GM18873 (cell line): ENCODE data around the gene CSNK1D.

Experiments used
- ATAC-seq: cut with Tn5 transposase; IDR thresholded peaks from one replicate; pipeline ENCODE4 v1.9.1; 2021; ENCODE audit warnings: mild to moderate bottlenecking, moderate library complexity, moderate number of reproducible peaks; ENCODE audit not compliant: unreplicated experiment, low FRiP score

Gene CSNK1D

DNA sequence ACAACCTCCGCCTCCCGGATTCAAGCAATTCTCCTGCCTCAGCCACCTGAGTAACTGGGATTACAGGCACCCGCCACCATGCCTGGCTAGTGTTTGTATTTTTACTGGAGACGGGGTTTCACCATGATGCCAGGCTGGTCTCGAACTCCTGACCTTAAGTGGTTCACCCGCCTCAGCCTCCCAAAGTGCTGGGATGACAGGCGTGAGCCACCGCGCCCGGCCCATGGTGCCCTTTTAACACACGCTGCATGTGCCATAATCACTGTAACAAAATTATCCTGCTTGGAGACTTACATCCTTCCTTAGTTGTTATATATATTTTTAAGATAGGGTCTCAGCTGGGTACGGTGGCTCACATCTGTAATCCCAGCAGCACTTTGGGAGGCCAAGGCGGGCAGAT, 38.5 kb upstream of the CSNK1D start:
- ATAC-seq, result no peak

DNA sequence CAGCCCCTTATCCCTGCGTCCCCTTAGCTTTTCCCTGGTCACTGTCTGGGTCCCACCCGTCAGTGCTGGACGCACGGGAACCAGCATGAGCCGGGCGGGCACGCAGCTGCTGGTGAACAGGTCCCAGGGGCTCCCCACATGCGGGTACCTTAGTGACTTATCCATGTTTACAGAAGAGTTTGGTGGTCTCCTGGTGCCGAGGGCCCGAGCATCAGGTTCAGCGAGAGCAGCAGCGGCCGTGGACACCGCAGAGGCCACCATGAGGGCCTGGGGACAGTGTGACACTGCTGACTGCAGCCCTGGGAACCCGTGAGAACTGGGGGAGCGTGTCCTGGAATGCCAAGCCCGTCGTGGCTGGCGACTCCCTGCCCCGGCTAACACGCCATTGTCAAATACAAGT, 37.4 kb upstream of the CSNK1D start:
- no peak for ATAC-seq

DNA sequence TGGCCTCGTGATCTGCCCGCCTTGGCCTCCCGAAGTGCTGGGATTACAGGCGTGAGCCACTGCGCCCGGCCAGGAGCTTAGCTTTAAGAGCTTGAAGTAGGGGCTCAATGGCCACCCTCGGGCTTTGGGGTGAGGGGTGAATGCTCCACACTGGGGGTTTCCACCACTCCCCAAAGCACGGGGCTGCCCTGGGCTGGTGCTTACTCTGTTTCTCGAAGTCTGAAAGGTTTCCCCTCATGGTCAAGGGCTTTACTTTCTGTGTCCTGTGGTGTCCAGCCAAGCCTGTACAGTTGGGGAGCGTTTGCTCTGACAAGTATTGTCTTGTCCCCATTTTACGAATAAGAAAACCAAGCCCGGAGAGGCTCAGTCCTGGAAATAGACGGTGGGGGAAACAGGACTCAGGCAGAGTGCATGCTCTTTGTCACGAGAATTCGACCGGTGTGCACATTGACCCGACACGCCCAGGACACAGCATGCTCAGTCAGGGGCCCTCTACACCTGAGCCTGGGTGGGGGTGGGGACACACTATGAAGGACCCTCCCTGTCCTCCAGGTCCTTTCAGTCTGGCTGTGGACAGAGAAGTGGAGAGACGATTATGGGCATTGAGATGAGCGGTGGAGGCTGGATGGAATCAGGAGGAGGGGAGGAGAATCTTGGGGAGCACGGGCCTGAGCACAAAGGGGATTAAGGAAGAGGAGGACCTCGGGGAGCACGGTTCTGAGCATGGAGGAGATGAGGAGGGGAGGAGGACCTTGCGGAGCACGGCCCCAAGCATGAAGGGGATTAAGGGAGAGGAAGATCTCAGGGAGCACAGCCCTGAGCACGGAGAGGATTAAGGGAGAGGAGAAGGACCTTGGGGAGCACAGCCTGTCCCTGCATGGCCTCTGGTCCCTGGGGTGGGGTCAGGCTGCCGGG, 36.4 kb upstream of the CSNK1D start:
- ATAC-seq, result no peak

DNA sequence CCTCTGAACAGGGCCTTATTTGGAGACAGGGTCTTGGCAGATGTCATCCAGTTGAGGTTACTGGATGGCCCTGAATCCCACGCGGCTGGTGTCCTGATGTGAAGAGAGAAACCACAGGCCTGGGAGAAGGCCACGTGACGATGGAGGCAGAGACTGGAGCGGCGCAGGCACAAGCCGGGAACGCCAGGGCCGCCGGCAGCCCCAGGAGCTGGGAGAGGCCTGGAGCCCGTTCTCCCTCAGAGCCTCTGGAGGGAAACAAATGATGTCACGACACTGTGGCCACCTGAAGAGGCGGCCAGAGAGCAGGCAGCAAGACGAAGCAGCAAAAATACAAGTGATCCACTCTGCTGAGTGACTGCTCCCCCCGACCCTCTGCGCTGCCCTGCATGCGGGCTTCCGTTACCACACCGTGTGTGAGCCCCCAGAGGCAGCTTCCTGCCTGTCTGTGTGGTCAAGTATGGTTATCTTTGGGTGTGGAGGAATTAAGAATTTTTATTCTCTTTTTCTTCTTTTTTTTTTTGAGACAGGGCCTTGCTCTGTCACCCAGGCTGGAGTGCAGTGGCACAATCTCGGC, 32.3 kb upstream of the CSNK1D start:
- ATAC-seq, result no peak

DNA sequence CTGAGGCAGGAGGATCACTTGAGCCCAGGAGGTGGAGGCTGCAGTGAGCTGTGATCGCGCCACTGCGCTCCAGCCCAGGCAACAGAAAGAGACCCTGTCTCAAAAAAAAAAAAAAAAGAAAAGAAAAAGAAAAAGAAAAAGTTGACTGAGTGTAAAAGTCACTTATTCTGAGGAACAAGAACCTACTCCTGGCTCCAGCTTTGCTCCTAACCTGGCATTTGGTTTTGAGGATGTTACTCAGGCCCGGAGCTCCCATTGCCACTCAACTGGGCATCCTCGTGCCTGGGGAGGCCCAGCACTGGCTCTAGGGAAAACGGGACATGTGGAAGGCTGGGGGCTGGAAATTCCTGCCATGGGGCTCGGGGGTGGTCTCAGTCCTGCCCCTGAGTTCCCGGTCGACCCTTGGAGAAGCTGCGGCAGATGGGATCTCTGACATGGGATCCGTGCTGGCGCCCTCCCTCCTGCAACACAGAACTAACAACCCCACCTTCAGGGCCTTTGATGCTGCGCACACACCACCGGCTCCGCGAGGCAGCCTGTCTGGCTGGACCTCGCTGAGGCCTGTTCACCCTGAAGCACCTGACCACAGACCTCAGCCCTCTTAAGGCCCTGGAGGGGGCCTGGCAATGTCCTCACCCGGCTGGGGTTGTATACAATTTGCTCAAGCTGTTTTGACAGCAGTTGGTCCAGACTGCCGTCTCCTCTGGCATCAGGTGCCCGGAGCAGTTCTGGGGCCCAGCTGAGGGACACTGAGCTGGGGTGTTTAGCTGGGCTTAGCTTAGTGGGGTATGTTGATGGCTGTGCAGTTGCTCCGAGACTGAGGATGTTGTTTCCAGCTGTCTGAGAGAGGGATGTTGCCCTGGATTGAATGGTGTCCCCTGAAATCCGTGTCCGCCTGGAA, 31.6 kb upstream of the CSNK1D start:
- ATAC-seq, result no peak

DNA sequence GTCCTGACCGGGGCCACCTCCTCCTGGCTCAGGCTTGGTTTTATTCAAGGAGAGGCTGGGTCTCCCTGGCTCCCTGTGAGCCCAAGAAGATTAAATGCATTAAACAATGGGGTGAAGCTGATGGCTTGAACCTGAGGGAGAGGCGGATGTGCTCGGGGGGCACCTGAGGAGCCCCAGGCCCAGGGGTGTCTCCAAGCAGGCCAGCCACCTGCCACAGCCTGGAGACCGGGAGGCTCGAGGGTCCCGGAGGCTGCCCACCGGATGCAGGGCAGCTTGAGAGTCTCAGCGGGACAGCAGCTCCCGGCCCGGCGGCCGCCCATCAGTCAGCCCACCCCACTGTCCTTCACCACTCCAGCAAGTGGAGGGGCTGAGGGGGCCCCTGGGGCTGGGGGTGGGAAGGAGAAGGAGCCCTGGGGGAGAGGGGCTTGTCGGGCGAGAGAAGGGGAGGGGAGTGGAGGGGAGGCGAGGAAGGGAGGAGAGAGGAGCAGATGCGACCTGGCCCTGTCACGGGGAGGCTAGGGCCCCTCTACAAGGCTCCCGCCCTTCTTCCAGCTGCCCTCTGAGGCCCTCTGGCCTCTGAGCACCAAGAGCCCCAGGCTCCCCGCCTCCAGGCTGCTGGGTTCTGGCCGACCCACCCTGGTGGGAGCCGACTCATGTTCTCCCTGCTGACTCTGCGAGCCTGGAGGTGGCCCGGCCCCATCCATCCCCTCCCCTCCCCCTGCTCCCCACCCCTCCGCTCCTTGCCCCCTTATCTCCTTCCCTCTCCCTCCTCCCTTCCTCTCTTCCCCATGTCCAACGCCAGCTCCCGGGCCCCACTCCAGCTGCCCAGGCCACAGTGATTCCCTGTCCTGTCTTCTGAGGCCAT, 30.7 kb upstream of the CSNK1D start:
- no peak for ATAC-seq

DNA sequence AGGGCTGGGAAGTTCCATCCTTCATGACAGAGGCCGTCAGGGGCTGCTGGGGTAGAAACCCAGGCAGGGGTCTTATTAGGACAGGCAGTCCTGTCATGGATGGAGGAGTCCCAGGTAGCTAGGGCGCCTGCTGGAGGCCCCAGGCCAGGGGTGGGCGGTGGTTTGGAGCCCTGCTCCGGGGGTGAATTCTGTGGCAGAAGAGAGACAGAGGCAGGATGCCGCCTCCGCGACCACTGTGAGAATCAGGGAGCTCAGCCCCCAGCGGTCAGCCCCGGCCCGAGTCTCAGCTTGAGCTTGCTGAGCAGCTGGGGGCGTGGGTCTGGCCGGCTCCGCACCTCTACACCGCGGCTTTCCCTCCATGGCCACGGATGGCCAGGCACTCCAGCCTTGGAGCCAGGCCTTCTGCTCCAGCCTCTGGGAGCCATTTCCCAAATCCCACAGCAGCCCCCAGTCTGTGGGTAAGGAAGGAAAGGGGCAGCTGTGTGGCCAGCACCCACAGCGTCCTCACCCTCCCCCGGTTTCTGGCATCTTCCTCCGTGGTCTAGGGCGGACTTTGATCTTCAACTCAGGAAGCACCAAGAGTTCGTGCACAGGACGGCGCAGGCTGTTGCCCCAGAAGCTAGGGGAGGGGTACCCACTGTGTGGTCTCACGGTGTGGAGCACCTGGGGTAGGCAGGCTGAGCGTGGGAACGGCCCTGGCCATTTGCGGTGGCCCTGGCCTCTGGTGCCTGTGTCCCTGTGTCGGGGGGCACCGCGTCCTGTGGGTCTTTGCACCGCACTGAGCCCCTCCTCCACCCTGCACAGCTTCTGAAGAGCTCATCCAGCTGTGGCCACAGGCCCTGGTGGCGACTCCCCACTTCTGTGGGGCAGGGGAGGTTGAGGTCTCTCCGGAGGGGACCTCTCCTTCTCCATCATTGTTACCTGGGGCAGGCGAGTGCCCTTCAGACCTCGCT, 29.8 kb upstream of the CSNK1D start:
- no peak for ATAC-seq

DNA sequence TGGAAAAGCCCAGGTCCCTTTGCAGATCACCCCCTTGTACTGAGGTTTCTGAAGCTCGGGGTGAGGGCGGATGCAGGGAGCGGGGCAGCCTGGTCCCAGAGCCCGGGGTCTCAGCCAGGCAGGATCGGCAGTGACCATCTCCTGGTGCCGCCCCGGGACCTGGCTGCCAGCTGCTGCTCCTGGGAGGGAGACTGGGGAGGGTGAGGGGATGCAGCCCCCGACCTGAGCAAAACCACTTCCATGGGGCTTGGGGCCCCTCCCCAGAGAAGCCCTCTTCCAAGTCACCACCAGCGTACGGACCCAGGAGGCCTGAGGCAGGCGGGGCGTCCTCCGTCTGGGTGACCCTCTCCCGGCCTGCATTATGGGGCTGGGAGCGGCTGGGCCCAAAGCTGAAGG, 29.1 kb upstream of the CSNK1D start:
- ATAC-seq, result no peak

DNA sequence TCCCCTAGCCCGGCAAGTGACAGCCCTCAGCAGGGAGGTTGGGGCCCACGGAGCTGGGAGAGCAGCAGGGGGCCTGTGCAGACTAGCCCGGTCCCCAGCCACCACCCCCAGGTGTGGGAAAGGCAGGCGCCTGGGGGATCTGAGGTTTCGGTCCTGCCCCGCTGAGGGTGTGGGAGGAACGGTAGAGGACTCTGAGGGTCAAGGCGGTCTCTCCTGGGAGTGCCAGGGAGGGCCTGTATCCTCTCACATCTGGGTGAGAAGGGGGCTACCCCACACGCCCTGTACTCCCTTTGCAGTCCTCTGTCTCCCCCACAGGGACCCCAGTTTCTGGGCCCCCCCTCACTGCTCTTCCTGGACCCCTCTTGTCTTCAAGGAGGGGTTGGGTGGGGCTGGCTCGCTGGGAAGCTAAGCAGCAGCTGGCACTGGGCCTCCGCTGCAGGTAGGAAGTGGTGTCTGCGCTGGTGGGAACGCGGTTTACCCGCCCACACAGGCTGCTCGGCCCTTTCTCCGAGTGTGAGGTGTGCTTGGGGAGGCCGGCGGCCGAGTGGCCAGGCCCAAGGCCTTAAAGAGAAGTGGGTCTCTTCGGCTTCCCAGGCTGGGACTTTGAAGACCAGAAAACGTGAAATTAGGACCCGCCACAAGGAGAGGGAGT, 28.5 kb upstream of the CSNK1D start:
- no peak for ATAC-seq

DNA sequence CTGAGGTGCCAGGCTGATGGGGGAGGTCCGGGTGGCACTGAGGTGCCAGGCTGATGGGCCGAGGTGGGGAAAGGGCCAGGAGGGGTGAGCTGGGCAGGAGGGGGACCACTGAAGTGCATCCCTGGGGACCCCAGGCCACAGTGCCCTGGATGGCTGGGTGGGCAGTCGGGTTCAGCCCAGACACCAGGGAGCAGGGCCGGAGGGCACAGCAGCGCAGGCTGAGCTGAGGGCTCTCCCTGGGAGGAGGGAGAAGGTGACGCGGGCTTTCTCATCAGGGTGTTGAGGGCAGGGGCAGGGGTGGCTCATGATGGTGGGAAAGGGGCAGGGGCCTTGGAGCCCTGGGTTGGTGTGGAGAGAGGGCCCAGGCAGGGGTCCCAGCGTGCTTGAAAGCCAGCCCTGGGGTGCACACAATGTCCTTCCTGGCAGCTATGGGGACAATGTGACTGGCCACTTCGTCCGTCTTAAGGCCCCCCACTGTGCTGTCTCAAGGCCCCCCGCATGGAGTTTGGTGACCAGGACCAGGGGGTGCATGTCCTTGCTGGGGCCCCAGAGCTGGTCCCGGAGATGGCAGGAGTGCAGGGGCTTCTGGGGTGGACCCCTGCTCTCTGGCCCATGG, 27.9 kb upstream of the CSNK1D start:
- no peak for ATAC-seq

DNA sequence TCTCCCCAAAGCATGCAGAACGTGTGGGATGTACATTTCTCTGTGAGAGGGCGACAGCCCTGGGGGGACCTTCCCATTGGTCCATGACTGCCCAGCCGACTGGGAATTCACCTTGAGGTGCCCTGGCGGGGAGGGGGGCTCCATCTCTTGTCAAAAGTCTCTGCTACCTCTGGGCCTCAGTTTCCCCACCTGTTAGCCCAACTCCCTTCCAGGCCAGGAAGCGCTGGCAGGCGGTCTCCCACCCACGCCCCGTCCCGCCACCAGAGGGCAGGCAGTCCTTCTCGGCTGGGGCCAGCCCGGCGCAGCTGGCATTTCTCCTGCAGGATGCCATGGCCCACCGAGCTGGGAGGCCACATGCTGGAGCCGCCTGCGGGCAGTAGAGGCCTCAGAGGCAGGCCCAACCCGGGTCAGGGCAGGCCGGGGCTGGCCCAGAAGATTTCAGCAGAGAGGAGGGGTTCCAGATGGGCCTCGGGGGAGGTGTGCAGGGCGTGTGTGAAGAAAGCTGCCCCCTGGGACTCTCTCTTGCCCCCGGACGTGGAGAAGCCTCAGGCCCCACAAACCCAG, 27.3 kb upstream of the CSNK1D start:
- ATAC-seq, result no peak

DNA sequence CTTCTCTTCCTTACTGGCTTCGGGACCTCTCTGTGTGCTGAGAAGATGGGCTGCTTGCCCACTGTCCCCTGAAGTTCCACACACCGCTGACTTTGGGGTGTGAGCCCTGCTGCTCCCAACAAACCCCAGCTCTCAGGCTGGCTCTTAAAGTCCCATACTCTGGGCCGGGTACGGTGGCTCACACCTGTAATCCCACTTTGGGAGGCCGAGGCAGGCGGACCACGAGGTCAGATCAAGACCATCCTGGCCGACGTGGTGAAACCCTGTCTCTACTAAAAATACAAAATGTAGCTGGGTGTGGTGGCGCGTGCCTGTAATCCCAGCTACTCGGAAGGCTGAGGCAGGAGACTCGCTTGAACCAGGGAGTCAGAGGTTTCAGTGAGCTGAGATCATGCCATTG, 26.7 kb upstream of the CSNK1D start:
- no peak for ATAC-seq

DNA sequence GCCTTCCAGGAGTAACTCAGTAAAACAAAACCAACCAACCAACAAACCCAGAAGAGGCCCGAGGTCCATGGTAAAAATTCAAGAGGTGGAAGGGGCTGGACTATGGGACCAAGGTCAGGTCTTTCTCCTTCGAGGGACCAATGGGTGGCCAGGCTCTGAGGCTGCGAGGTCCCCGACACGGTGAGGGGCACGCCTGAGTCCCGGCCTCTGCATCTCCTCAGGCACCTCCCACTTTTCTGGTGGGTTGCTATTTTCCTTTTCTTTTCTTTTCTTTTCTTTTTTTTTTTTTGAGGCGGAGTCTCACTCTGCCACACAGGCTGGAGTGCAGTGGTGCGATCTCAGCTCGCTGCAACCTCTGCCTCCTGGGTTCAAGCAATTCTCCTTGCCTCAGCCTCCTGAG, 26.0 kb upstream of the CSNK1D start:
- no peak for ATAC-seq

DNA sequence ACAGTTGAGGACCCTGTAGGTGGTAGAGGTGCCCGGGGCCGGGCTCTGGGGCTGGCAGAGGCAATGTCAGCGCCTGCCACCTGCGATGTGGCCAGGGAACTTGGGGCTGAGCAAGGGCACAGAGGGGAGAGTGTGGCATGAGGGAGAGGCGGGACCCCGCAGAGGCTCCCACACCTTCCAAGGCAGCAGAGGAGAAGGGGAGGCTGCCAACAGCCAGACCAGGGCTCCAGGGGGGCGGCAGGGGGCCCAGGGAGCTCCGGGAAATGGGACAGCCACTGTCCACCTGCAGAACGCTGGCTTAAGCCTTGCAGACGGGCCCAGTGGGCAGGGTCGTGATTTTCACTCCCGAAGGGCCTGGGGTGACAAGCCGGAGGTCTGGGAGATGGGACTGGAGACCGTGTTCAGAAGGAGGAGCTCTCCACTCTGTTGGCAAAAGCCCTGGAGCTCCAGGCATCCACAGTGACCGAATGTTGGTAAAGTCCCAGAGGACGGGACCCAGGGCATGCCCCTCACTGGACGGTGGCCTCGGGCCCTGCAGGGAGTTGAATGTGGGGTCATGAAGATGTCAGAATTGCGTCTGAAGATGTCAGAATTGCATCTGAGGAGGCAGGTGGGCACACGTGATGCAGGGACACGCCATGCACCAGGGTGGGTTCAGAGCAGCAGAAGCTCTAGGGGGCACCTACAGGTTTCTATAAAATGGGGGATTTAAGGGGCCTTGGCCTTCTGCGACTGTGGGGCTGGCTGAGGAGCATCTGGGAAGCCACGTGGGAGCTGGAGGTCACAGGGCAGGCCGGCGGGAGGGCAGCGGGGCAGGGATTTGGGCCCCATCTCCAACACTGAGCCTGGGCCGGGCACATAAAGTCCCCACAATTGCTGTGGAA, 25.3 kb upstream of the CSNK1D start:
- ATAC-seq, result peak; percentile 3

DNA sequence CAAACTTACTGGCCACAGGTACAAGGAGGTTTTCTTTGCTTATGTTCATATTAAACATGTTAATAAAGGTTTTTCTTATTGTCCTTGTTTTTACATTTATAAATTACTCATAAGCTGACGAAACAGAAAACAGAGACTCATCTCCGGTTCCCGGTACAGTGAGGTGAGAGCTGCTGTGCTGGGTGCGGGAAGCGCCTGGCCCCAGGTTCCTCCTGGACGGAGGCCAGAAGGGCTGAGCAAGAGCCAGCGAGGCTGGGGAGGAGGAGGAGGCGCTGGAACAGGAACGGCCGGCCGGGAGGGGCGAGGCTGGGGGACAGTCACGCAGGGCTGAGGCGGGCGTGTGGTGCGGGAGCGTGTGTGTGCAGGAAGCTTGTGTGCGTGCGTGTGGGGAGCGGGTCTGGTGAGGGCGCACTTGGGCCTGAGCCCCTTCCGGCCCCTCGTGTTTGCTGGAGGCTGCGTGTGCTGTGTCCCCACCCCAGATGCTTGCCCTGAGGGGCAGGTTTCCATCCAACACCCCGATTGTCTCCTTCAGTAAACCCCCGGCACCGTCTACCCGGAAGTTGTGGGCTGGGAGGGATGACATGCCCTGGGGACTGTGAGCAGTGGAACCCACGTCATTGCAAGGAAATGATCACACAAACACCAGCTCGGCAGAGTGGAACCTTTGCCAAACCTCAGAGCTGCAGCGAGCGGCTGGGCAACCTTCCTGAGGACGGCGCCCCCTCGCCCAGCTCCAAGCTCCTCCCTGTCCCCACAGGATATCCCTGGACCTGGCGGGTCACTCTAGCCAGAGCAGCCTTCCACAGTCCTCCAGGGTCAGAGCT, 24.4 kb upstream of the CSNK1D start:
- ATAC-seq, result peak; percentile 42

DNA sequence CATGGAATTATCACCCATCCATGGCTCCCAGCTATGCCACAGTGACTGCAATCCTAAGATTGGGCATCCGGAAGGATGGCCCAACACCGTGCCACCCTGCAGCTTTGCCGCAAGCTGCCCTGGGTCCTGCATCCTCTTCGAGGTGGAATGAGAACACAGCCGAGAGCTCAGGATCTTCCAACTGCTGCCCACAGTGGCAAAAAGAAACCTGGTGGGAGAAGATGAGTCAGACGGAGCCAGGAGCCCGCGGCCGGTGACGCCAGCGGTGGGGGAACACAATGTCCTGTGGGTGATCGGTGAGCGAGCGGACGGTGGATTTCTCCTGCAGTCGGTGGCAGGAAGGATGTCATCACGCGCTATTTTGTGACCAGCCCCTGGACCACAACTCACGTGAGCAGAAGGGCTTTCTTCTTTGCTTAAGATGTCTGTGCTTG, 23.8 kb upstream of the CSNK1D start:
- ATAC-seq, result peak; percentile 27
